Natural killer cell treated with Interleukin-12 subunit alpha and Interleukin-12 subunit beta and Interleukin-15 and Interleukin-18, amount 100 ng/mL, for 72 hours (primary cell): ENCODE measurements around the gene KCNAB2. TPM values are rescaled to one million over a fixed set of nuclear protein-coding genes. Genes with fewer than 3 reads are reported as not detected.
A peak's percentile ranks its signal among the peaks of the same experiment; 100 is the strongest.

Experiments used
- ATAC-seq, 2 donors: fragments of 150-1000 bp; cut with Tn5 transposase in 1 of 2; sonication (Bioruptor Pico), chemical (Tn5 transposase) in 1 of 2; 2 replicates each; pipeline ENCODE4 v1.10.0; 2021
- DNase-seq: peaks from one replicate; pipeline ENCODE4 v3.0.0; 2022; ENCODE audit warnings: low spot score
- H3K27ac Mint-ChIP-seq, 2 donors: 1 replicate in 1 of 2; 2 replicates in 1 of 2; pipeline ENCODE4 v1.8.0; 2022; ENCODE audit warnings: mixed read lengths in 2 of 2, mild to moderate bottlenecking in 1 of 2, moderate library complexity in 1 of 2
- H3K27me3 Mint-ChIP-seq, 2 donors: 1 replicate in 1 of 2; 2 replicates in 1 of 2; pipeline ENCODE4 v1.8.0; 2022; ENCODE audit warnings: mixed read lengths in 2 of 2
- H3K36me3 Mint-ChIP-seq: one replicate; pipeline ENCODE4 v1.8.0; 2022; ENCODE audit warnings: mixed read lengths
- H3K4me1 Mint-ChIP-seq, 2 donors: 1 replicate in 1 of 2; 2 replicates in 1 of 2; pipeline ENCODE4 v1.8.0; 2022; ENCODE audit warnings: low read depth in 2 of 2, mixed read lengths in 2 of 2, mild to moderate bottlenecking in 1 of 2
- H3K4me3 Mint-ChIP-seq: one replicate; pipeline ENCODE4 v1.8.0; 2022; ENCODE audit warnings: mixed read lengths
- H3K9me3 Mint-ChIP-seq: 2 replicates; pipeline ENCODE4 v1.8.0; 2022; ENCODE audit warnings: mixed read lengths
- total RNA-seq, 2 donors: library from RNA; stranded (reverse); gene quantifications; one replicate each; pipeline ENCODE4 v1.2.3, GENCODE V29; 2022

KCNAB2 gene
- 100 to 1,000 TPM; 157 to 360 TPM for total RNA-seq

DNA sequence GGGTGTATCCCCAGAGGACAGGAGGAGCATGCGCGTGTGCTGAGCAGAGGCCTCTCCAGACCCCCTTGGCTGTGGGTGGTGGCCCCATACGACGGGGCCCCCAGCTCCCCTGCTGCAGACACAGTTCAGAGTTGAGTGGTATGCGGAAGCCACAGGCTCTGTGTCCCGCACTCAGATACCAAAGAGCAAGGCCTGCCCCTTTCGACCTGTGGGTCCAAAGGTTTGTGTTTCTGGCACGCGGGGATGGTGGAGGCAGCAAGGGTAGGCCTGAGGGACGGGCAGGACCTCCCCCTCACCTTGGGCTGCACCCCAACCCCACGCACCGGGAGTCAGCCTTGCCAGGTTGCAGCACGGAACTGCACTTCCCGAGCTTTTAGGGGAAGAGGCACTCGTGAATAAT is at the start of gene KCNAB2:
Gene KCNAB2 (plus strand): TSS at position 328 of the 400 bp plus-strand sequence. CDS start 5,649 bp downstream, outside the sequence.
- ATAC-seq: no peak
- DNase-seq: no peak
- Mint-ChIP-seq H3K27ac (peak within 1 kb of the TSS; percentile 69 to 78), H3K27me3 (no peaks in the 10 kb centered on the region), H3K9me3 (no peaks in the 10 kb centered on the region), H3K4me1 (peaks cover 32 to 40% of the 10 kb centered on the region in 2 donors), H3K36me3 (no peaks in the 10 kb centered on the region), H3K4me3 (no peak within 1 kb of the TSS)

DNA sequence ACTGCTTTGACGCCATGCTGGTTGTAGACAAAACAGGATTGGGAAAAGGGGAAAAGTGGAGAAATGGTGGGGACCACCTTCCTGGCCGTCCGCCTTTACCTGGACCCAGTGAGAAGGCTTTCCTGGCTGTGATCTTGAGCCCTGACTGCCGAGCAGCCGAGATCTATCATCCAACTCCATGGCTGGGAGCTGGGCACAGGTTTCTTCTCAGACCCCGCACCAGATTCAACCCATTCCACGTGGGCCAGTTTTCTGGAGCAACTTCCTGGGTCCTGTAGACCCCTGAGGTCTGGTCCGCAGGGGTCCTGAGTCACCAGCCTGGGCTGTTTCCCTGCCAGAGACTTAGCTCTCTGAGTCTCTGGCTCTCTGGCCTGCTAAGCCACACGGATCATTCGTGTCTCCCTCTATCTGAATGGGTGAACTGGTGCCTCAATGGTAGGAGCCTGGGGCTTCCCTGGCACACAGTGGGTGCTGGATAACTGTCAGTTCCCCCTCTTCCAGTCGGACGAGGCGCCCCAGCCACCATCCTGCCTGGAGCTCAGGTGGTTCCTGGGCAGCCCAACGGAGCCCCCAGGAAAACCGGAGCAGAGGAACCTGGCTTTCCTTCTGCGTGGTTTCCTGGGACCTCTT is 48.9 kb upstream of the KCNAB2 start:
- no peak for ATAC-seq
- peak overlapping the region in 1 of 2 donors; percentile 28 for H3K27ac Mint-ChIP-seq
- peaks cover 34 to 38% of the 10 kb centered on the region in 2 donors for H3K4me1 Mint-ChIP-seq
- no peak for DNase-seq
- no peaks in the 10 kb centered on the region for H3K27me3 Mint-ChIP-seq
- H3K9me3 Mint-ChIP-seq: no peaks in the 10 kb centered on the region
- H3K36me3 Mint-ChIP-seq: no peaks in the 10 kb centered on the region
- H3K4me3 Mint-ChIP-seq: no peak overlapping the region

DNA sequence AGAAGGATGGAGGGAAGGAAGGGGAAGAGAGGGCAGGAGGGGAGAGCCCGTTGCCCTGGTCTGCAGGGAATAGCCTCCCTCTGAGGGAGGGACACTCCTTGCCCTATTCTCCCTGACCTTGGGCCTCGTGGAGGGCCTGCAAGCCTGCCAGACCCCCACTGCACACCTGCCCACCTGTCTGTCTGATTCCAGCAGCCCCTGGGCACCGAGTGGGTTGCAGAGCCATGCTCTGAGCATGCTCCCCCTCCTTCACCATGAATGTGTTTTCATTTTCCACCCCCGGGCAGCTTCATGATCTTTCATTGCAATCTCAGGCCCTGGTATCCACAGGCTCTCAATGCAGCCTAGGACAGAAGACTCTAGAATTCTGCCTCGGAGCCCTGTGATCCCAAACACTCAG is 48.4 kb upstream of the KCNAB2 start:
- peaks cover 34 to 38% of the 10 kb centered on the region in 2 donors for H3K4me1 Mint-ChIP-seq
- H3K9me3 Mint-ChIP-seq: no peaks in the 10 kb centered on the region
- no peak for DNase-seq
- peak overlapping the region; percentile 50 for H3K4me3 Mint-ChIP-seq
- ATAC-seq: no peak
- no peaks in the 10 kb centered on the region for H3K27me3 Mint-ChIP-seq
- peak overlapping the region; percentile 28 to 48 for H3K27ac Mint-ChIP-seq
- H3K36me3 Mint-ChIP-seq: no peaks in the 10 kb centered on the region

DNA sequence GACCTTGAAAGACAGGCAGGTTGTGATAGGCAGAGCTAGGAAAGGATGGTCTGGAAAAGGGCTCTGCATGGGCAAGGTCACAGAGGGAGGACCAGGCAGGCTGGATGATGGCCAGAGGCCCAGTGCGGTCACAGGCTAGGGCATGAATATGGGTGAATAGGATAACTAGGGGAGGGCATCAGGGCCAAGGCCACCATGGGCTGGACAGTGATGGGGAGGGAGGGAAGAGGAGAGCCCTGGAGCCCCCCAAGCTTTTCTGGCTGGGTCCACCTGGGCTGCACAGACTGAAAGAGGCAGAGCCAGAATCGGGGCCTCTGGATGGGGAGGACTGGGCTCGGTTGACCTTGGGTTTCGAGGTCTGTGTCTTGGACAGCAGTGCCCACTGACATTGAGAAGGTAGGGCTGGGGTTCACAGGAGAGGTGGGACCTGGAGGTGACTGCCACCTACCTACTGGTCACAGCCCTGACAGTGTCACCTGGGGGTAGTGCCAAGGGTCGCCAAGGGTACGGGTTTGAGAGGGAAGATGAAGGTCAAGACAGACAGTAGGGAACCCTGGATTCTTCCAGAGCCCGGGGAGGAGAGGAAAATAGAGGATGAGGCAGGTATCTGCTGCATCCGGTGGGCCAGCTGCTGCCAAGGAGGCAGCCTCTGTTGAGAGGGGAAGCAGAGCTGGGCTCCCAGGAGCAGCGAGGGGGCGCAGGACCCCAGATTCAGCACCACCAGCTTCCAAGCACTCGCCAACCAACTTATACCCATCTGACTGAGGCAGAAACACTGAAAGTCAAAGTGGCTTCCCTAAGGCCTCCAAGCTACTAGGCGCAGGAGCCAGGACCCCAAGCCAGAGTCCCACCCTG is 47.4 kb upstream of the KCNAB2 start:
- Mint-ChIP-seq H3K27me3 (no peaks in the 10 kb centered on the region), H3K4me1 (peaks cover 35 to 40% of the 10 kb centered on the region in 2 donors), H3K9me3 (no peaks in the 10 kb centered on the region), H3K4me3 (peak overlapping the region; percentile 50), H3K36me3 (no peaks in the 10 kb centered on the region), H3K27ac (peak overlapping the region; percentile 28 to 48)
- DNase-seq: no peak
- no peak for ATAC-seq

DNA sequence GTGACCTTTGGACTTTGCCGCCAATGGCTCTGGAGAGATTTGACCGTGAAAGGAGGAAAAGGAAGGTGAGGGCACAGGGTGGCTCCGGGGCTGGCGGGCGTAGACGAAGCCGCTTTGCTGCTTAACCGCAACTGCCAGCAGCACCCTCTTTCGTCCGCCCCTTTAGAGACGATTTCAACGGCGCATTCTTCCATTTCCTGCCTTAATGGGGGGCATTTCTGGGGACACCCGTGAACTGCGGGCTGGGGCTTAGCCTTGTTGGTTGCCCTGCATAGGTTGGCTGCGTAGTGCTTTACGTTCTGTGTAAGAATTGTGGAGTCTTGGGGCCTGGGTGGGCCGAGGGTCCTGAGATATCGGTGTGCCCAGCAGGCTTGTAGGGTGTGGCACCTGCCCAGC is 46.8 kb upstream of the KCNAB2 start:
- no peaks in the 10 kb centered on the region for H3K36me3 Mint-ChIP-seq
- peak overlapping the region; percentile 50 for H3K4me3 Mint-ChIP-seq
- no peak for ATAC-seq
- no peak for DNase-seq
- H3K27ac Mint-ChIP-seq: peak overlapping the region in 1 of 2 donors; percentile 28
- no peaks in the 10 kb centered on the region for H3K27me3 Mint-ChIP-seq
- H3K4me1 Mint-ChIP-seq: peaks cover 37 to 42% of the 10 kb centered on the region in 2 donors
- no peaks in the 10 kb centered on the region for H3K9me3 Mint-ChIP-seq

DNA sequence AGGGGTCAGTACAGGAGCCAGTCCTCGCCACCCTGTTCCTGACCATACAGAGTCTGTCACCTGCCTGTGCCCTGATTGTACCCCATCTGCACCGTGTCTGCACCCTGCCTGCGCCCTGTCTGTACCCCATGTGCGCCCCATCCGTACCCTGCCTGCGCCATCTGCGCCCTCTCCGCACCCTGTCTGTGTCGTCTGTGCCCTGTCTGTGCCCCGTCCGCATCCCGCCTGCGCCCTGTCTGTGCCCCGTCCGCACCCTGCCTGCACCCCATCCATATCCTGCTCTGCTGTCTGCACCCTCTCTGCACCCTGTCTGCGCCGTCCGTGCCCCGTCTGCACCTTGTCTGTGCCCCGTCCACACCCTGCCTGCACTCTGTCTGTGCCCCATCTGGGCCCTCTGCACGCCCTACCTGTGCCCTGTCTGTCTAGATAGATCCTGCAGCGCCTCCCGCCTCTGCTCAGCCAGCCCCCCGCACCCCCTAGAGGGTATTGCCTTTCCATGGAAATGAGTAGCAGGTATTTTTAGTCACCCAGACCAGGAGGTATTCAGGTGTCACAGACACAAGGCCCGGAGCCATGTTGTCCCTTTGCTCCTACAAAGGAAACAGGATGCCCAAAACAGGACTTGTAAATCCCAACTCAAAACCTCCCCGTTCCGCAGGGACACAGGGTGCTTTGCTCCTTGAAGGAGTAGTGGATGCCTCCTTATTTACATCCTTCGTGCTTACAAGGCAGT is 45.8 kb upstream of the KCNAB2 start:
- Mint-ChIP-seq H3K4me1 (peaks cover 32 to 43% of the 10 kb centered on the region in 2 donors), H3K4me3 (no peak overlapping the region), H3K27me3 (no peaks in the 10 kb centered on the region), H3K27ac (peak overlapping the region in 1 of 2 donors; percentile 49), H3K36me3 (no peaks in the 10 kb centered on the region), H3K9me3 (no peaks in the 10 kb centered on the region)
- DNase-seq (no peak), ATAC-seq (no peak)

DNA sequence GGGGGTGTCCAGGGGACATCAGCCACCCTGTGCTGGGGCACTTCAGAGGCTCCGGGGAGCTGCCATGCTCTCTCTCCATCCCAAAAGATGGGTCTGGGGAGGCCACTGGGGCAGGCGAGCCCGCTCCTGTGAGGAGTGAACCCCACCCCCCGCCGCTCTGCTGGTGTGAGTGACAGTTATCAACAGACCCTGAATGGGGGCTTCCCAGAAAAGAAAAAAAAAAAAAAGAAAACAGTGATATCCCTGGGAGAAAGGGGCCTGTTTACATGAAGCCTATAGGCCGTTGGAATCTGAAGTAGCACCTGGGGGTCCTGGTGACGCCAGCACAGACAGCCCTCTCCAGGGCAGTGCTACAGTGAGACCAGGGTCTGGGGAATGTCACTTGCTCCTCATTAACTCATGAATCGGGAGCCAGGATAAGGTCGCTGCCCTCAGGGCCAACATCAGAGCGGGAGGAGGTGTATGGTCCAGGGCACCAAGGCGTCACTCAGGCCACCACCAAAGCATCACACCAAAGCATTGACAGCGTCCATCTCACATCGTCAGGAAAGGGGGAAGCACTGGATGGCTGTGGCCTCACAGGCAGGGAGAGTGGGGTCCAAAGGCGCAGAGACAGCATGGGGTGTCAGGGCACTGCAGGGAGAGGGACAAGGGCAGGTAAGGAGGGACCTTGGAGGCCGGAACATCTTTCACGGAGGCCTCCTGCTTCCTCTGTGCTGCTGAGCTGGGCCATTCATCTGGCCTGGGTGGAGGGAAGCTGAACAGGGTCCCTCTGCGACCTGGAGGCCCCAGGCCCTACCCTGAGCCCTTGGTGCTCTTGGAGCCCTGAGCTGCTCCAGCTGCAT is 45.0 kb upstream of the KCNAB2 start:
- peaks cover 32 to 41% of the 10 kb centered on the region in 2 donors for H3K4me1 Mint-ChIP-seq
- H3K9me3 Mint-ChIP-seq: no peaks in the 10 kb centered on the region
- DNase-seq (no peak), ATAC-seq (no peak)
- peak overlapping the region in 1 of 2 donors; percentile 49 for H3K27ac Mint-ChIP-seq
- H3K27me3 Mint-ChIP-seq: no peaks in the 10 kb centered on the region
- H3K4me3 Mint-ChIP-seq: no peak overlapping the region
- H3K36me3 Mint-ChIP-seq: no peaks in the 10 kb centered on the region

DNA sequence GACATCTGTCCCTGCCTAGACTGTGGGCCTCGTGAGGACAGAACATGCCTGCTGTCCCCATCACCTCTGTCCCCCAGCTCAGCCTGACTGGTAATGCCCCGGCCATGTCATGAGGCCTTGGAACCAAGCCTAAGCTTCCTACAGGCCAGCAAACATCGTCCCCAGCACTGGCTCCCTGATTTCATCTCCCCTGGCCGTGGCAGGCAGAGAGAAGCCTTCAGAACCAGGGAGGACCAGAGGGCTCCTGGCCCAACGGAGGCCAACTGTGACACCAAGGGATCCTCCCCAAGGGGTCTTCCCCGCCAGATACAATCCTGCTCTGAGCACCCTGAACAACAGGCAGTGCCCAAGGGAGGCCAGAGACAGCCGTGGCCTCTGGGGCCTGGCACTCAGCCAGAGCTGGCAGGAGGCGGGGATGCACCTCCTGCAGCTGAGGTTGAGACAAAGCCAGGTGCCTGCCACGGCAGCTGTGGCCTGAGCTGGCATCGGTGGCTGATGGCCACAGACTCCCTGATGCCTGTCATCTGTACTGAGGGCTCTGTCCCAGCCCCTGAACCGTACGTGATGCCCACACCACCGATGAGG is 43.6 kb upstream of the KCNAB2 start:
- ATAC-seq (peak in 1 of 2 donors; percentile 18), DNase-seq (no peak)
- H3K9me3 Mint-ChIP-seq: no peaks in the 10 kb centered on the region
- peaks cover 29 to 45% of the 10 kb centered on the region in 2 donors for H3K4me1 Mint-ChIP-seq
- no peaks in the 10 kb centered on the region for H3K36me3 Mint-ChIP-seq
- H3K27me3 Mint-ChIP-seq: no peaks in the 10 kb centered on the region
- no peak overlapping the region for H3K4me3 Mint-ChIP-seq
- peak overlapping the region in 1 of 2 donors; percentile 53 for H3K27ac Mint-ChIP-seq

DNA sequence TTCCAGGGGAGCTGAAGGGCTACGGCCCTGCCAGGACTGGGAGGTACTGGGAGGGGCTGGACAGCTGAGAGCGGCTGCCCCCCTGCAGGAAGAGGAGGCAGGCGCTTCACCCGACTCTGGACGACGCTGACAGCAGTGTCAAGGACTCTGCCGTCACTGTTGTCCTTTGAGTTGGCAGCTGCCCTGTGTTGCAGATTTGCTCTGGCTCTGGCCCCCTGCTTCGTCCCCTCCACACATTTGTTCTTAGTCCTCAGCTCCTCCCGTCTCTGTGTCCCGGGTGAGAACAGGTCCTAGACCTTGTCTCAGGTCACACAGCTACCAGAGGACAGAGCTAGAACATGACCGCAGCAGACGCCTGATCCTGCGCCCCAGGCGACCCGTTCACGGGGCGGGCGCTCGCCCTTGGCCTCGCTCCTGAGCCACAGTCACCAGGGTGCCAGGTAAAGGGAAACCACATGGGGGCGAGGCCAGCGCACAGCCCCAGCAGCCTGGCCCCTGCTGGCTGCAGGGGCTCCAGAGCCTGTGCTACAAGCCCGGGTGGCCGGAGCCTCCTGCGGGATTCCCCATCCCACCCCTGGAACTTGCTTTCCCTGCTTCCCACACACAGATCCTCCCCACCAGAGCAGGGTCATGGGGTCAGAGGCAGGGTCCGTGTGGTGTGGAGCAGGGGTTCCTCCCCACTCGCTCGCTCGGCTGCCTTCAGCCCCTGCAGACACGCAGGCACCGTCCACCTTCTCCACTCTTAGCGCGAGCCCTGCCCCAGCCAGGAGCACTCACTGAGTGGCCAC is 42.8 kb upstream of the KCNAB2 start:
- H3K4me3 Mint-ChIP-seq: peak overlapping the region; percentile 48
- no peaks in the 10 kb centered on the region for H3K9me3 Mint-ChIP-seq
- peak overlapping the region in 1 of 2 donors; percentile 53 for H3K27ac Mint-ChIP-seq
- peaks cover 25 to 40% of the 10 kb centered on the region in 2 donors for H3K4me1 Mint-ChIP-seq
- no peaks in the 10 kb centered on the region for H3K36me3 Mint-ChIP-seq
- no peaks in the 10 kb centered on the region for H3K27me3 Mint-ChIP-seq
- no peak for DNase-seq
- ATAC-seq: peak in 1 of 2 donors; percentile 22

DNA sequence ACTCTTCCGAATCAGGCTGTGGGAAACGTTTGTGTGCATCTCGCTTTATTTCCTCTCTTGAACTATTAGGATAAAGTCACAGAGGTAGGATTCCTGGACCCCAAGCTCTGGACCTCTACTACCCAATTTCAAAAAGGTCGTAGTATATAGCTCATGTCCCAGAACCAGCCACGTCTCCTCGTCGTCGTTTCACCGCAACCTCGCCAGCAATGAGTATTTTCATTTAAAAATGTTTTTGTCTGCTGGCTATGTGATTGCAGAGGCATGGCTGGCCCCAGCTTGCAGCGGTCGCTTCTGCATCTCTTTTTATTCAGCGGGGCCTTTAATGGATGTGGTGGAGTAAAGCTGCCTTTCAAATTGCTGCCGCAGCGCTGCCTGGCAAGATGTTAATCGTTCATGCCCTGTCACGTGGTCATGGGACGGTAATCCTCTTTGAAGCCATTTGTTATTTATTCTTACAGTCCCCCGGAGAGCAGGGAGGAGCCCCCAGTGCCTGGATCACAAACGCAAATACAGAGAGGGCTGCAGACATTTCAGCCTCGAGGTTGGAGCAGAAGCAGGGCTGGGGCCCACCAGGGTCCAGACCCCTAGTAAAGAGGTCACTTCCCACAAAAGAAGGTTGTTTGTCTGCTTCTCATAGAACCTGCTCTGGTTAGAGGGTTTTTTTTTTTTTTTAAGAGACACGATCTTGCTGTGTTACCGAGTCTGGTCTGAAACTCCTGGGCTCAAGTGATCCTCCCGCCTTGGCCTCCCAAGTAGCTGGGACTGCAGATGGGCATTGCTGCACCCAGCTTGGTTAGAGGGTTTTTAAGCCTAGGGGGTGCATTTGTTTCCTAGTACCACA is 41.9 kb upstream of the KCNAB2 start:
- H3K27ac Mint-ChIP-seq: peak overlapping the region in 1 of 2 donors; percentile 53
- no peaks in the 10 kb centered on the region for H3K27me3 Mint-ChIP-seq
- no peaks in the 10 kb centered on the region for H3K36me3 Mint-ChIP-seq
- H3K9me3 Mint-ChIP-seq: no peaks in the 10 kb centered on the region
- ATAC-seq (no peak), DNase-seq (no peak)
- peak overlapping the region; percentile 26 for H3K4me3 Mint-ChIP-seq
- peaks cover 23 to 34% of the 10 kb centered on the region in 2 donors for H3K4me1 Mint-ChIP-seq

DNA sequence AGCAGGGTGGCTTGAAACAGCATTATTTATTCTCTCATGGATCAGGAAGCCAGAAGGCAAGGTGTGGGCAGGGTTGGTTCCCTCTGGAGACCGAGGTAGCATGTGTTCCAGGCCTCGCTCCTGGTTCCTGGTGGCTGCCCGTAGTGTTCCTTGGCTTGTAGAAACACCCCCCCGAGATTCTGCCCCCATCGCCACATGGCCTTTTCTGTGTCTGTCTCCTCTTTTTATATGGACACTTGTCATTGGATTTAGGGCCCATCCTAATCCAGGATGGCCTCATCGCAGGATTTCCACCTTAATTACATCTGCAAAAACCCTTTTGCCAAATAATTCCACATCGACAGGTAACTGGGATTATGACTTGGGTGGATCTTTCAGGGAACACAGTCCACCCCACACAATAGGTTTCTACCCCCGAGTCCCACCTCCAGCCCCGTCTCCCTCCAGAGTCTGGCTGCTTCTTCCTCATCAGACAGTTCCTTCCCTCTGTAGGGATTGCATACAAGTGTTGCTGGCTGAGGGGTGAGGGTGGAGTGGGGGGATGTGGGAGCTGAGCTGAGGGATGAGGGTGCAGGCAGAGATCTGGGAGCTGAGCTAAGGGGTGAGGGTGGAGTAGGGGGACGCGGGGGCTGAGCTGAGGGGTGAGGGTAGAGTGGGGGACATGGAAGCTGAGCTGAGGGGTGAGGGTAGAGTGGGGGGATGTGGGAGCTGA is 41.1 kb upstream of the KCNAB2 start:
- H3K27me3 Mint-ChIP-seq: no peaks in the 10 kb centered on the region
- H3K4me1 Mint-ChIP-seq: peaks cover 22 to 37% of the 10 kb centered on the region in 2 donors
- DNase-seq (no peak), ATAC-seq (no peak)
- H3K36me3 Mint-ChIP-seq: no peaks in the 10 kb centered on the region
- peak overlapping the region; percentile 26 for H3K4me3 Mint-ChIP-seq
- H3K27ac Mint-ChIP-seq: no peak overlapping the region
- no peaks in the 10 kb centered on the region for H3K9me3 Mint-ChIP-seq
